GM12878 (cell line): ENCODE data around the gene GGTA1. TPM values are rescaled to one million over a fixed set of nuclear protein-coding genes. Genes with fewer than 3 reads are reported as not detected.

Source experiments
- ATAC-seq: fragments of 200-7000 bp; cut with Tn5 transposase; 3 replicates; pipeline ENCODE4 v1.9.1; 2020; ENCODE audit warnings: mild to moderate bottlenecking, moderate library complexity
- BruUV-seq: library from RNA; stranded (reverse); fragments of 400-500 nt; replicated peaks from 2 replicates; lab custom pipeline; 2021; lab: Mats Ljungman, UMichigan
- CTCF ChIA-PET: fragments of 300-600 bp; sonication (Branson Sonifier 250); formaldehyde crosslinking; extraction: SDS; loops from one replicate; lab custom pipeline; 2021; ENCODE audit warnings: inconsistent platforms; lab: Yijun Ruan, JAX
- POLR2A ChIA-PET: fragments of 350-600 bp; formaldehyde crosslinking; extraction: SDS; loops from one replicate; lab custom pipeline; 2021; ENCODE audit warnings: inconsistent platforms; lab: Charles Lee
- RAD21 ChIA-PET: fragments of 300-600 bp; sonication (Branson Sonifier 250); formaldehyde crosslinking; loops from one replicate; lab custom pipeline; 2023; ENCODE audit warnings: antibody characterized with exemption; ENCODE audit not compliant: unreplicated experiment; lab: Charles Lee
- SMC1A ChIA-PET: fragments of 300-600 bp; sonication (Branson Sonifier 250); formaldehyde crosslinking; loops from one replicate; lab custom pipeline; 2023; ENCODE audit not compliant: unreplicated experiment, uncharacterized antibody; lab: Charles Lee
- DNase-seq: peaks from one replicate; pipeline ENCODE4 v3.0.0-alpha.2; 2011; ENCODE audit warnings: low read depth, low spot score
- FAIRE-seq: peaks from 3 replicates; lab custom pipeline; 2011; peaks lifted over from hg19 to GRCh38; lab: Jason Lieb, UNC
- H2AFZ ChIP-seq: 2 replicates; pipeline ENCODE4 v1.6.0; 2011; ENCODE audit warnings: low read depth, low read length, control low read depth; ENCODE audit not compliant: control insufficient read depth
- H3K27ac ChIP-seq: 2 replicates; pipeline ENCODE4 v1.5.1; 2011; ENCODE audit warnings: control low read depth; ENCODE audit not compliant: control insufficient read depth, insufficient read depth
- H3K27me3 ChIP-seq, 2 experiments: replicated peaks in 1 of 2; 2 replicates each; pipeline versions ENCODE4 v1.6.0 to v1.6.1; 2011; ENCODE audit warnings: low read length in 1 of 2; ENCODE audit not compliant: control insufficient read depth in 2 of 2, insufficient read depth in 2 of 2
- H3K36me3 ChIP-seq, 2 experiments: 2 replicates each; pipeline ENCODE4 v1.5.1; 2011; ENCODE audit warnings: low read length in 1 of 2; ENCODE audit not compliant: control insufficient read depth in 2 of 2, insufficient read depth in 2 of 2
- H3K4me1 ChIP-seq: 2 replicates; pipeline ENCODE4 v1.6.1; 2011; ENCODE audit warnings: mild to moderate bottlenecking, low read length, moderate library complexity, mixed read lengths; ENCODE audit not compliant: control insufficient read depth, insufficient read depth
- H3K4me2 ChIP-seq: 2 replicates; pipeline ENCODE4 v1.6.0; 2011; ENCODE audit warnings: control low read depth; ENCODE audit not compliant: control insufficient read depth, insufficient read depth
- H3K4me3 ChIP-seq: fragments of 200-600 bp; sonication (generic); 2 replicates; pipeline ENCODE4 v1.5.1; 2016
- H3K79me2 ChIP-seq: 2 replicates; pipeline ENCODE4 v1.6.0; 2011; ENCODE audit warnings: low read length; ENCODE audit not compliant: control insufficient read depth, insufficient read depth
- H3K9ac ChIP-seq: 2 replicates; pipeline ENCODE4 v1.8.0; 2011; ENCODE audit warnings: low read length, control low read depth, mixed read lengths; ENCODE audit not compliant: control insufficient read depth, insufficient read depth
- H3K9me3 ChIP-seq: replicated peaks from 3 replicates; pipeline ENCODE4 v1.5.1; 2011; ENCODE audit warnings: mild to moderate bottlenecking, low read length; ENCODE audit not compliant: control insufficient read depth, insufficient read depth
- H4K20me1 ChIP-seq: 2 replicates; pipeline ENCODE4 v1.6.0; 2011; ENCODE audit not compliant: control insufficient read depth, insufficient read depth
- ASH2L ChIP-seq: fragments of 300-600, 200-600 bp; sonication (generic); IDR thresholded peaks from 2 replicates; pipeline ENCODE4 v1.6.1; 2017; ENCODE audit warnings: low read depth, mild to moderate bottlenecking, borderline replicate concordance
- BACH1 ChIP-seq: fragments of 450-650 bp; IDR thresholded peaks from 2 replicates; pipeline ENCODE4 v1.6.1; 2017; ENCODE audit warnings: mild to moderate bottlenecking, borderline replicate concordance
- BHLHE40 ChIP-seq, 2 experiments: fragments of 450-650 bp in 1 of 2; IDR thresholded peaks; 2 replicates each; pipeline ENCODE4 v1.6.1; 2011 to 2017; ENCODE audit warnings: low read depth in 2 of 2, borderline replicate concordance in 1 of 2, improper control_type of control experiment in 1 of 2, low read length in 1 of 2, mild to moderate bottlenecking in 1 of 2
- EED ChIP-seq: sonication (generic); IDR thresholded peaks from 2 replicates; pipeline ENCODE4 v1.6.1; 2016; ENCODE audit warnings: antibody characterized with exemption, low read depth
- EZH2 ChIP-seq: IDR thresholded peaks from 2 replicates; pipeline ENCODE4 v1.6.1; 2012; ENCODE audit warnings: low read depth, mild to moderate bottlenecking, control low read depth, inconsistent platforms, low read length, borderline replicate concordance; ENCODE audit not compliant: control insufficient read depth
- HDAC6 ChIP-seq: fragments of 200-600 bp; sonication (generic); IDR thresholded peaks from one replicate; pipeline ENCODE4 v1.8.0; 2017; ENCODE audit warnings: antibody characterized with exemption; ENCODE audit not compliant: unreplicated experiment
- MEF2A ChIP-seq: IDR thresholded peaks from 2 replicates; pipeline ENCODE4 v1.6.1; 2011; ENCODE audit warnings: low read depth, mild to moderate bottlenecking, low read length, moderate library complexity; ENCODE audit not compliant: insufficient read depth
- MEF2B ChIP-seq: fragments of 450-650 bp; IDR thresholded peaks from 2 replicates; pipeline ENCODE4 v1.6.1; 2018; ENCODE audit warnings: mild to moderate bottlenecking, moderate library complexity; ENCODE audit not compliant: partially characterized antibody, poor library complexity, severe bottlenecking
- MYB ChIP-seq: fragments of 150-350 bp; IDR thresholded peaks from 2 replicates; pipeline ENCODE4 v1.6.1; 2014; ENCODE audit warnings: mild to moderate bottlenecking, low read depth, low read length, borderline replicate concordance
- NFIC ChIP-seq: IDR thresholded peaks from 2 replicates; pipeline ENCODE4 v1.6.1; 2012; ENCODE audit warnings: low read depth, mild to moderate bottlenecking, inconsistent platforms, low read length, moderate library complexity
- NFYA ChIP-seq: IDR thresholded peaks from 2 replicates; pipeline ENCODE4 v1.6.1; 2011; ENCODE audit warnings: low read depth, mild to moderate bottlenecking, low read length, improper control_type of control experiment, borderline replicate concordance
- PAX8 ChIP-seq: fragments of 450-650 bp; IDR thresholded peaks from 2 replicates; pipeline ENCODE4 v1.6.1; 2017; ENCODE audit warnings: mild to moderate bottlenecking, moderate library complexity
- POU2F2 ChIP-seq: IDR thresholded peaks from 3 replicates; pipeline ENCODE4 v1.6.1; 2011; ENCODE audit warnings: low read depth, mild to moderate bottlenecking, low read length, borderline replicate concordance
- RAD21 ChIP-seq: IDR thresholded peaks from 2 replicates; pipeline ENCODE4 v1.6.1; 2011; ENCODE audit warnings: mild to moderate bottlenecking, low read depth, low read length, moderate library complexity; ENCODE audit not compliant: insufficient read depth
- RELA ChIP-seq: fragments of 450-650 bp; IDR thresholded peaks from 2 replicates; pipeline ENCODE4 v1.8.0; 2014; ENCODE audit warnings: borderline replicate concordance; ENCODE audit not compliant: partially characterized antibody
- SMARCA5 ChIP-seq: fragments of 450-650 bp; IDR thresholded peaks from 2 replicates; pipeline ENCODE4 v1.6.1; 2017; ENCODE audit warnings: mild to moderate bottlenecking
- SMC3 ChIP-seq: IDR thresholded peaks from 2 replicates; pipeline ENCODE4 v1.6.1; 2011; ENCODE audit warnings: low read length, improper control_type of control experiment, borderline replicate concordance
- SP1 ChIP-seq: IDR thresholded peaks from one replicate; pipeline ENCODE4 v1.6.1; 2011; ENCODE audit warnings: low read depth, low read length
- TBL1XR1 ChIP-seq: IDR thresholded peaks from 2 replicates; pipeline ENCODE4 v1.6.1; 2012; ENCODE audit warnings: low read depth, low read length, improper control_type of control experiment
- TCF12 ChIP-seq: IDR thresholded peaks from 2 replicates; pipeline ENCODE4 v1.6.1; 2011; ENCODE audit warnings: low read depth, mild to moderate bottlenecking, low read length
- WGBS: methylation state at CpG from one replicate; pipeline ENCODE4 v1.1.6; 2016; ENCODE audit warnings: low lambda C conversion rate; ENCODE audit not compliant: insufficient replicate concordance, insufficient coverage; ENCODE audit errors: missing lambda C conversion rate; 5-methylcytosine and 5-hydroxymethylcytosine counted together
- in situ Hi-C: fragments of 300-500 bp; cut with MboI; formaldehyde crosslinking; loops from 9 replicates; pipeline ENCODE4 v1.14.3; 2018; ENCODE audit warnings: mixed read lengths
- intact Hi-C: fragments of 100-400 bp; cut with micrococcal nuclease; formaldehyde crosslinking; loops from one replicate; pipeline ENCODE4 v1.14.2; 2022; ENCODE audit not compliant: unreplicated experiment
- polyA plus RNA-seq, 11 experiments: library from polyadenylated mRNA; depleted of rRNA in 4 of 11; unstranded in 6 of 11; stranded (reverse) in 5 of 11; fragments of >200 nt; fragmentation: Nextera tagmentation in 4 of 11; fragmentation: Illumina TruSeq in 1 of 11; extraction: Ambion mirVana in 4 of 11; extraction: Trizol in 1 of 11; gene quantifications; 1 replicate in 1 of 11; 2 replicates in 10 of 11; pipeline versions ENCODE4 v1.2.1 to v1.2.3, GENCODE V29; 2011 to 2016; ENCODE audit warnings: inconsistent platforms in 2 of 11, missing spikeins in 2 of 11, low read depth in 1 of 11
- total RNA-seq, 4 experiments: library from RNA; depleted of rRNA in 3 of 4; stranded (reverse); fragments of >200 nt in 3 of 4; fragmentation: Illumina TruSeq in 1 of 4; extraction: Trizol in 1 of 4; gene quantifications; 2 replicates each; pipeline versions ENCODE4 v1.2.1 to v1.2.3, GENCODE V29; 2013 to 2021
- TF ChIP-seq, protein P1 (sequence below): IDR thresholded peaks from 2 replicates; pipeline ENCODE4 v1.6.1; 2011; ENCODE audit warnings: borderline replicate concordance, low read depth, mild to moderate bottlenecking, moderate library complexity, low read length; ENCODE audit not compliant: insufficient read depth, poor library complexity, severe bottlenecking
- TF ChIP-seq, protein P2 (sequence below), 3 experiments: IDR thresholded peaks in 2 of 3; conservative IDR thresholded peaks in 1 of 3; 2 replicates each; pipeline ENCODE4 v1.5.1; 2011; ENCODE audit warnings: low read depth in 3 of 3, low read length in 3 of 3, mild to moderate bottlenecking in 3 of 3, control low read depth in 2 of 3, moderate library complexity in 2 of 3, inconsistent platforms in 1 of 3, mixed read lengths in 1 of 3; ENCODE audit not compliant: control insufficient read depth in 2 of 3, insufficient read depth in 1 of 3; ENCODE audit errors: extremely low read depth in 1 of 3

Gene GGTA1
- total and polyA plus RNA-seq, 10 of the 15 experiments (the other 5 are each of a cell fraction or from before 2014, with no cell fraction given) = 0.09 to 0.65 (median 0.17) TPM; not detected in 2

DNA sequence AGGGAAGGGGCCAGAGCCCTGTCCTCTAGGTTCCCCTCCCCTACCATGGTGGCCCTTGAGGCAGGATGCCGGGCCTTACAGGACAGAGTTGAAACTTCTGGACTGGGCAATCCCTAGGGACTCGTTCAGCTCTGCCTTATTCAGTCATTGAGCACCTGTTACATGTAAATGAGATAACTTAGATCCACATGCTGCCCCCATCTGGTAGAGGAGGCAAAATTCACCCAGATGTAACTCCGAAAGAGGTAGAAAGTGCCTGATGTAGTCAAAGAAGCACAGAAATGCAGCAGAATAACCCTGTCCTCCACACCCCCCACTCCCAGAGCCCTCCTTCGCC, 1.5 kb downstream of the GGTA1 start:
- CTCF ChIA-PET = interaction anchor here (0.7 to 1.4 kb wide), 6 partner anchors 10 to 285 kb away, joined by 3 to 5 read pairs (median 3); no protein-coding TSS in a partner anchor
- H3K36me3 ChIP-seq = no peaks in the 10 kb centered on the region
- intact Hi-C loops = no loop called here
- ATAC-seq = peak; percentile 94
- 2% methylated on average over 4 of the region's 4 CpGs for WGBS
- H3K9me3 ChIP-seq = no peaks in the 10 kb centered on the region; the same call in 2 of the 3 replicates
- RAD21 ChIA-PET = no interaction called here
- POLR2A ChIA-PET = no interaction called here
- no peak for FAIRE-seq
- TF ChIP-seq, protein P1, sequence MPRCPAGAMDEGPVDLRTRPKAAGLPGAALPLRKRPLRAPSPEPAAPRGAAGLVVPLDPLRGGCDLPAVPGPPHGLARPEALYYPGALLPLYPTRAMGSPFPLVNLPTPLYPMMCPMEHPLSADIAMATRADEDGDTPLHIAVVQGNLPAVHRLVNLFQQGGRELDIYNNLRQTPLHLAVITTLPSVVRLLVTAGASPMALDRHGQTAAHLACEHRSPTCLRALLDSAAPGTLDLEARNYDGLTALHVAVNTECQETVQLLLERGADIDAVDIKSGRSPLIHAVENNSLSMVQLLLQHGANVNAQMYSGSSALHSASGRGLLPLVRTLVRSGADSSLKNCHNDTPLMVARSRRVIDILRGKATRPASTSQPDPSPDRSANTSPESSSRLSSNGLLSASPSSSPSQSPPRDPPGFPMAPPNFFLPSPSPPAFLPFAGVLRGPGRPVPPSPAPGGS = no peak
- no peak for TF ChIP-seq BACH1
- TF ChIP-seq RELA = no peak
- no peak for TF ChIP-seq BHLHE40 (IDR thresholded peaks at IDR 0.05; ENCODE audit: borderline replicate concordance in 1 of 2, low read depth in 2 of 2, low read length in 1 of 2)
- no peak for TF ChIP-seq HDAC6
- no peak for TF ChIP-seq TBL1XR1
- TF ChIP-seq ASH2L = no peak
- TF ChIP-seq TCF12 = 0 out of 2 replicates have a peak, but pooled peaks have one; percentile 46
- no peak for TF ChIP-seq MEF2A
- TF ChIP-seq SMARCA5 = no peak
- TF ChIP-seq NFYA = no peak
- no peak for TF ChIP-seq SP1
- TF ChIP-seq MYB = no peak
- no peak for TF ChIP-seq PAX8
- TF ChIP-seq, protein P2, sequence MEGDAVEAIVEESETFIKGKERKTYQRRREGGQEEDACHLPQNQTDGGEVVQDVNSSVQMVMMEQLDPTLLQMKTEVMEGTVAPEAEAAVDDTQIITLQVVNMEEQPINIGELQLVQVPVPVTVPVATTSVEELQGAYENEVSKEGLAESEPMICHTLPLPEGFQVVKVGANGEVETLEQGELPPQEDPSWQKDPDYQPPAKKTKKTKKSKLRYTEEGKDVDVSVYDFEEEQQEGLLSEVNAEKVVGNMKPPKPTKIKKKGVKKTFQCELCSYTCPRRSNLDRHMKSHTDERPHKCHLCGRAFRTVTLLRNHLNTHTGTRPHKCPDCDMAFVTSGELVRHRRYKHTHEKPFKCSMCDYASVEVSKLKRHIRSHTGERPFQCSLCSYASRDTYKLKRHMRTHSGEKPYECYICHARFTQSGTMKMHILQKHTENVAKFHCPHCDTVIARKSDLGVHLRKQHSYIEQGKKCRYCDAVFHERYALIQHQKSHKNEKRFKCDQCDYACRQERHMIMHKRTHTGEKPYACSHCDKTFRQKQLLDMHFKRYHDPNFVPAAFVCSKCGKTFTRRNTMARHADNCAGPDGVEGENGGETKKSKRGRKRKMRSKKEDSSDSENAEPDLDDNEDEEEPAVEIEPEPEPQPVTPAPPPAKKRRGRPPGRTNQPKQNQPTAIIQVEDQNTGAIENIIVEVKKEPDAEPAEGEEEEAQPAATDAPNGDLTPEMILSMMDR (IDR thresholded peaks at IDR 0.05 in 2 of 3, conservative IDR thresholded peaks at IDR 0.05 in 1 of 3; ENCODE audit: control insufficient read depth in 2 of 3, extremely low read depth in 1 of 3, insufficient read depth in 1 of 3, low read depth in 3 of 3, low read length in 3 of 3) = peak; percentile 52 to 67 (median 53); a peak in 5 of 6 replicates
- TF ChIP-seq NFIC = no peak
- TF ChIP-seq SMC3 = peak; percentile 39; the same call in 1 of the 2 replicates
- TF ChIP-seq RAD21 = peak; percentile 64
- peak; percentile 16; the same call in 1 of the 2 replicates for TF ChIP-seq EED
- peak; percentile 66; the same call in 2 of the 3 replicates for TF ChIP-seq POU2F2
- TF ChIP-seq EZH2 = 0 out of 2 replicates have a peak, but pooled peaks have one; percentile 78
- TF ChIP-seq MEF2B = peak; percentile 67
- H3K9ac ChIP-seq = no peak overlapping the region
- SMC1A ChIA-PET = no interaction called here
- H3K27ac ChIP-seq = no peak overlapping the region
- peaks cover 13 to 15% of the 10 kb centered on the region in 2 experiments; a peak in 3 of 4 replicates for H3K27me3 ChIP-seq
- H3K4me1 ChIP-seq = peaks cover 12% of the 10 kb centered on the region
- in situ Hi-C loops = no loop called here
- no TSS peak for BruUV-seq
- no peak overlapping the region for H3K4me3 ChIP-seq
- H4K20me1 ChIP-seq = no peaks in the 10 kb centered on the region
- DNase-seq = peak; percentile 21
- H3K79me2 ChIP-seq = no peaks in the 10 kb centered on the region
- H2AFZ ChIP-seq = no peak overlapping the region
- H3K4me2 ChIP-seq = peak overlapping the region; percentile 41; the same call in 1 of the 2 replicates
